Stimulated activated CD4-positive, alpha-beta T cell treated with anti-CD3 and anti-CD28 coated beads, Interleukin-15, amount 100 ng/mL, for 48 hours (primary cell): ENCODE data around the gene PPA1.
"Not testable (repeated sequence)": the region's sequence is repeated elsewhere in the genome, so short reads cannot be mapped to it uniquely, and the experiment has no call there.

ENCODE experiments used
- DNase-seq, 2 donors: peaks; one replicate each; pipeline ENCODE4 v3.0.0-alpha.2; 2020; ENCODE audit warnings: low read depth in 2 of 2

PPA1 gene

DNA sequence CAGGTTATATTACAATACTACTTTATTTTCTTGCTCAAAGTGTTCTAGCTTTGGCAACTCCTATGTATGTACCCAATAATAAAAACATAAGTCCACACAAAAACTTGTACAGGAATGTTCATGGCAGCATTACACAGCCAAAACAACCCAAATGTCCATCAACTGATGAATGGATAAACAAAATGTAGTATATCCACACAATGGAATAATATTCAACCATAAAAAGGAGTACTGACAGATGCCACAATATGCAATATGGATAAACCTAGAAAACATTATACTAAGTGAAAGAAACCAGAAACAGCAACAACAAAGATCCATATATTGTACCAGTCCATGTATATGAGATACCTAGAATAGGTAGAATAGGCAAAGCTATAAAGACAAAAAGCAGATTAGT lies 21.0 kb downstream of the PPA1 start:
- DNase-seq = no peak

DNA sequence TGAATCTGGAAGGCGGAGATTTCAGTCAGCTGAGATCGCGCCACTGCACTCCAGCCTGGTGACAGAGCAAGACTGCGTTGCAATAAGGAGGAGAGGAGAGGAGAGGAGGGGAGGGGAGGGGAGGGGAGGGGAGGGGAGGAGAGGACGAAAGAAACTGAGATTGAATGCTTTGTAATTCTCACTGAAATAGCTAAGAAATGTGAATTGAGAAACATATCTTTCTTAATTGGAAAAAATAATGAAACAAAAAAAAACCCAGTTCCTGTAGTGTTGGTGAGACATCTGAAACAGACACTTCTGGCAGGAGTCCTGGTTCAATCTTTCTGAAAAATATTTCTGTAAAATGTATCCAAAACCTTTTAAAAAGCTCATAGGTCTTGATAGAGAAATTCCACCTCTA lies 26.5 kb downstream of the PPA1 start:
- DNase-seq = no peak

DNA sequence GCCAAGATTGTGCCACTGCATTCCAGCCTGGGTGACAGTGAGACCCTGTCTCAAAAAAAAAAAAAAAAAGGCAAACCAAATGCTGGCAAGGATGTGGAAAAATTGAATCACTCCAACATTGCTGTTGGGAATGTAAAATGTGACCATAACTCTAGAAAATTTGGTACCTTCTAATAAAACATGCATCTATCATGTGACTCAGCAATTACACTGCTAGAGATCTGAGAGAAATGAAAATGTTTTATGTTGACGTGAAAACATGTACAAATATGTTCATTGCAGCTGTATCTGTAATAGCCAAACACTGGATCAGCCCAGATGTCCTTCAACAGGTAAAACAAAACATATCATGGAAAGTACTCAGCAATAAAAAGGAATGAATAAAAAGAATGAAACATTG lies 32.1 kb downstream of the PPA1 start:
- no peak for DNase-seq

DNA sequence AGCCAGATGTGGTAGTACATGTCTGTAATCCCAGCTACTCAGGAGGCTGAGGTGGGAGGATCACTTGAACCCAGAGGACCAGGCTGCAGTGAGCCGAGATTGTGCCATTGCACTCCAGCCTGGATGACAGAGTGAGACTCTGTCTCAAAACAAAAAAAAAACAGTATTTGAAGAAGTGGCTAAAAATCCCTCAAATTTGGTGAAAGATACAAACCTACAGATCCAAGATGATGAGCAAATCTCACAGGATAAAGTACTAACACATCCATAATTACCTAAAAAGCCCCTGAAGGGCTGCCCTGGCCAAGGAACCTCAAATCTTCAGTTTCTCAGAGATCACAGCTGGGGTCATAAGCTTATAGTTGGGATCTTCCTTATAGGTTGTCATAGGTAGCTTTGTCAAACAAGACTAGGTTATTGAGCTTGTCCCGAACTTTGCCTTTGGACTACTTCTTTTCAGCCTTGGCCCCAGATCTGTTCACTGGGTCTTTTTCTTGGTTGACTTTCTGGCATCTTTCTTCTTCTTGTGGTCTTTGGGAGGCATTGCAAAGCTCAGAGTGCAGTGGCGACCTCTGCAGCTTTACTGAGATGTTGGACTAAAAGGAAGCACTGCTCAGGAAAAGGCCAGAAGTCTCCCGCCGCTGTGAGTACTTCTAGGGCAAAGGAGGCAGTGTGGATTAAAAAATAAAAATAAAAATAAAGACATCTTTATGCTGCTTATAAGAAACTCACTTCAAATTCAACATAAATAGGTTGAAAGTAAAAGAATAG lies 34.3 kb downstream of the PPA1 start:
- DNase-seq = no peak

DNA sequence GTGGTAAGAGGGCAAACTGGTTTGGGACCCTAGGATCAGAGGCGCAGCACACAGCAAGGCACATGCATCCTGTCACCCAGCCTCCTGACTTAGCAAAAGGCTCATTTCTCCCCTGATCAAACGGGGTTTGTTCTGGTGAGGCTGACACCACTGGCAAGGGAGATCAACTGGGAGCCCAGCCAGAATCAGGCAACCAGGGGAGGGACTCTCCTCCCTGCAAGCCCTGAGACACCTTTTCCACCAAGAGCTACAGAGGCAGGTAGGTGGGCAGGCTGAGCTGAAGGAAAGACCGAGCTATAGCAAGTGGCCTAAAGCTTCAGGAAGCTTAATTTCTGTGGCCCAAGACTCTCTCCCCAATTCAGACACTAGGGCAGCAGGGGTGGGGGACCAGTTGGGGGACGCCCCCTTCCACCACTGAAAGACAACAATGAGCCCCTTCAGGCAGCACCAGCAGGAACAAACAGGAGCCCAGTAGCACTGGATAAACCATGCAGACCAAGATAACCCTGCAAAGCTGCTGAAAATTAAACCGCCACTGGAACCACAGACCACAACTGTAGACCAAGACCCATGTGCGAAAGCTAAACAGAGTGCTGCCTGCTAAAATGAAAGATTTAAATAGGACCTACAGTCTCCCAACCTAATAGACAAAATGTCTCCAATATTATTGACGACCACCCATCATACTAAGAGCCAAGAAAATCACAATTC lies 35.8 kb downstream of the PPA1 start:
- DNase-seq = no peak

DNA sequence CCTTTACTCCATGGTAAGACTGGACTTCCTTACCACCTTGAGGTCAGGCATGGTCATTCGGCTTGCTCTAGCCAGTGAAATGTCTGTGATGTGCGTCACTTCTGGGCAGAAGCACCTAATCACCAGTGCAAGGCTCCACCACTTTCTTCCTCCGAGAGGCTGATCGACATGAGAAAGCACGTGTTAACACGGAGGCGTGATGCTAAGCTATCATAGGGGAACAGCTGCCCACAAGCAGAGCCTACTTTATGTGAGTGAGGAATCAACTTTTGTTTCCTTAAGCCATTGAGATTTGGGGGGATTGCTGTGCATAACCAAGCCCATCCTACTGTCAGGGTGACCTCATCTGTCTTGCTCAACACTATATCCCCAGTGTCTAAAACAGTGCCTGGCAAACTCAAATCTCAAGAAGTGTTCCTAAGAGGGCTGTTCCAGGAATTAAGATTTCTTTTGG lies 39.8 kb downstream of the PPA1 start:
- no peak for DNase-seq

DNA sequence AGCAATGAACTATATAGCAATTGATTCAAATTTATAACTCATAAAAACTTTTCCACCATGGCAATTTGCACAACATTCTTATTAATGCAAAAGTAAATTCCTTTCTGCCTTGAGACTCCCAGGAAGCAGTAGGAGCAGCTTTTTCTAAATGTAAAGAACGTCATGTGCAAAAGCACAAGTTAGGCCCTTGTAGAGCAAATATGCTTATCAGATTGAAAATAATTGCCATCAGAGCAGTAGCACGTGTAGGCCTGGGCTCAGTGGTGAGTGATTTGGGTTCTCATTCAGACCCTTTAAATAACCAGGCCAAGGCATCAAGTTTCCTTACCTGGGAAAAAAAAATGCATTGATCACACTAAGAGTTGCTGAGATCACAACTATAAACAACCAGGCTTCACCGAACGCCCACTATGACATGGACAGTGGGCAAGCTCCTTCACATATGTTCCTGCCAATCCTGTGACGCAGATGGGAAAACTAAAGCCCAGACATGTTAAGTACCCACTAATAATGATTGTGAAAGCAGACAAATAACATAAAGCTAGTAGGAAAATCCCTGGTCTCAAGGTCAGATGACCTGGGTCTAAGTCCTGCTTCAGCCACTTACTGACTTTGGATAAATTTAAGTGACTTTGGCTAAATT lies 40.8 kb downstream of the PPA1 start:
- no peak for DNase-seq

DNA sequence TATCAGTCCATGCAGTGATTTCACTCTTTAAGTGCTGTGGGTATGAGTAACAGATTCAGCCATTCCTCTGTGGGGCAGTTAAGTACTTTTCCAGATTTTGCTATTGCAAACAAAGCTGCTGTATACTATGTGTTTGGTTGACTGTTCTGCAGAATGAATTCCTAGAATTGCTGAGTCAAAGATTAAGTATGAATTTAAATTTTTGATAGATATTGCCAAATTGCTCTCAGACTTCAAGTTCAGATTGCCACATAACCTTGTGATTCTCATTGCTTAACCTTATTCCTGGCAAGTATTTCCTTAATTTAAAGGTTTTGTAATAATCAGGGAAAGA lies 41.3 kb downstream of the PPA1 start:
- DNase-seq = no peak

DNA sequence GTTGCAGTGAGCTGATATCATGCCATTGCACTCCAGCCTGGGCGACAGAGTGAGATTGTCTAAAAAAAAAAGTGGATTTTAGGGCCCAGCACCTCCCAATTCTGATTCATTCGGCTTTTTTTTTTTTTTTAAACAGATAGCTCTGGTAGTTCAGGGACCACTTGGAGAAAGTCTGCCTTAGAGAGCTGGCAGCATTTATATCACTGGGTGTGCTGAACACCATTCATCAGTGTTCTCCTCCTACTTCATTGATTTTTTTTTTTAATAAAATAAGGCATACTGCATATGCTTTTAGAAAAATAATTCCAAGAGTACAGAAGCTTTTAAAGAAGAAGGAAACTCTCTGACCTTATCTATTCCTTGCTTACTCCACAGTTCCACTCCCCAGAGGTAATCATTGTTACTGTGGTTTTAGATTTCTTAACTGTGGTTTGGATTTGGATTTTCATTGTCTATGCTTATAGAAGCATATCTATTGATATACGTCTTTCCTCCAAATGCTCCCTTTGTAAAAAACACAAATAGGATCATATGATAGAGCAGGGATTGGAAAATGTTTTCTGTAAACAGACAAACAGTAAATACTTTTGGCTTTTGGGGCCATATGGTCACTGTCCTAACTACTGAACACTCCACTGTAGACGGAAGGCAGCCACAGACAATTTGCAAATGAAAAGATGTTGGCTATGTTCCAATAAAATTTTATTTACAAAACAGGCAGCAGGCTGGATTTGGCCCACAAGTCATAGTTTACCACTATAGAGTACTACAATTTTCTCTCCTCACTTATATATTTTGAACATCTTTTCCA lies 41.9 kb downstream of the PPA1 start:
- no peak for DNase-seq

DNA sequence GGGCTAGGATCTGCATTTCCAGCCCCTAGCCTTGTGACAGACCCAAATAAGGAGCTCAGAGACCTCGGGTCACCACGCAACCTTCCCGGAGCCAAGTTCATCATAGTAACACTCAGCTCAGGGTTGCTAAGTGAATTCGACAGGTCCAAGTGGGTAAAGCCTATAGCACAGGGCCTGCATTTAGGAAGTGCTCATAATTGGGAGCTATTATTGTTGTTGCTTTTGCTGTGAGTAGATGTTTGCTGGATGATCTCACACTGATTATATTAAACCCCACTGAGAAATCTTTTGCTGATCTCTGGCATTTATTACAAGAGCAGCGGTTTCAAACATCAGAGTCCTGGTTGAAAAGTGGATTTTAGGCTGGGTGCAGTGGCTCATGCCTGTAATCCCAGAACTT lies 42.6 kb downstream of the PPA1 start:
- no peak for DNase-seq

DNA sequence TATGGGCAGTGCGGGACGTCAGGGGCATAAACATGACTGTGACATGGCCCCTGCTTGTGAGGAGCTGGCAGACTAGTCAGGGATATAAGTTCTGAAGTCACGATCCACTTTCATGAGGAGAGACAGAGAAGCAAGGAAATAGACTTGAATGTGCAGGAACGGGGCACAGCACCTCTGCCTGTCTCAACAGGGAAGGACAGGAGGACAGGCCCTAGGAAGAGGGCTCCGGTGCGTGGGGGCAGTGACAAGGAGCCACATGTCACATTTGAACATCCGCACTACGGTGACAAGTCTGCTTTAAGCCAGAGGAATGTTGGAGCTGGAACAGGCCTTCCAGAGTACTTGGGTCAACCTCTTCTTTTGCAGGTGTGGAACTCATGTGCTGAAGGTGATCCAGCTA lies 43.1 kb downstream of the PPA1 start:
- no peak for DNase-seq

DNA sequence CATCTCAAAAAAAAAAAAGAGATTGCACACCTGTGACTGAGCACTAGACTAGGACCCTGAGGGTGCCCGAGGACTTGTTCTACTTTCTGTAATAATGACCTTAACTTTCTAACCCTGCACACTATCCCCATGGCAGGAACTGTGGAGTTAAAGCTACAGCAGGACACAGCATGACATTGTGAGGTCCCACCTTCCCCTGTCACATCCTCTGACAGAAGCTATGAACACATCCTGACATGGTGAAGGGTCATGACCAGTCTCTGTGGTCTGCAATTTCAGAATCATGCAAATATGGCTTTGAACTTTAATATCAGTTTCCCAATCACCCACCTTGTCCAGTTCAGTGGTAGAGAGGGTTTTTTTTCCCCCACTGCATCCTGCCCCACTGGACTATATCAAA lies 44.5 kb downstream of the PPA1 start:
- no peak for DNase-seq

DNA sequence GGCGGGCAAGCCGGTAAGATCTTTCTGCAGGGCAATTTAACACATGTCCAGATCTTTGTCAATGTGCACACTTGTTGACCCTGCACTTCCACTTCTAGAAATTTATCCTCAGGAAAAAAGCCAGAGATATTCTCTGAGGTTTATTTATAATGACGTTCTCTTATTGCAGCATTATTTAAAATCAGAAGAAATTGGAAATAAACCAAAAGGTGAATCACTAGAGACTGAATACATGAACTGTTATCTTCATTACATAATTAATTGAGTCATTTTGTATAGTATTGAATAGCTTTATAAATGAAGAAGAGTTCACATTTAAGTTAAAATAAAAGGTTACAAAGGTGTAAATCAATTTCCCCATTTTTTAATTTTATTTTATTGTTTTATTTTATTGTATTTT lies 46.7 kb downstream of the PPA1 start:
- DNase-seq = no peak

DNA sequence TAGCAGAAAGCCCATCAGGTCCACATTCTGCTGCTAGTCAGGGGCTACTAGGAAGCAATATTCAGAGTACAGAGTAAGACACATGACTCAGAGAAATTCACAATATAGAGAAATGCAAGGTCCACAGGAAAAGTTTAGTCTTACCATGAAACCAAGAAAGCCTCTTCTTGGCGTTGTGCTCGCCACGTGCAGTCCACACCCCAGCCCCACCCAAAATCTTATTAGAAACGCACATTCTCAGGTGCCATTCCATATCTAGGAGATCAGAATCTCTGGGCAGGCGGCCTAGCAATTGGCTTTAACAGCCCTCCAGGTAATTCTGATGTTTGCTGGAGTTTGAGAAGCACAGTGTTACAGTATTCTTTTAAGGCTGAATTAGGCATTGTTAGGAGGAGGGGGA lies 47.1 kb downstream of the PPA1 start:
- no peak for DNase-seq

DNA sequence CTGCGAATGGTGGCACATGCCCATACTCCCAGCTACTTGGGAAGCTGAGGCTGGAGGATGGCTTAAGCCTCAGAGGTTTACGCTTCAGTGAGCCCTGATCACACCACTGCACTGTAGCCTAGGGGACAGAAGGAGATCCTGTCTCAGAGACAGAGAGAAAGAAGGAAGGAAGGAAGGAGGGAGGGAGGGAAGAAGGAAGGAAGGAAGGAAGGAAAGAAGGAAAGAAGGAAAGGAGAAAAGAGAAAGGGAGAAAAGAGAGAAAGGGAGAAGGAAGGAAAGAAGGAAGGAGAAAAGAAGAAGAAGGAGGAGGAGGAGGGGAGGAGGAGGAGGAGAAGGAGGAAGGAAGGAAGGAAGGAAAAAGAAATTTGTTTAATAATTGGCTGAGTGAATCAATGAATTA lies 49.9 kb downstream of the PPA1 start:
- no peak for DNase-seq

DNA sequence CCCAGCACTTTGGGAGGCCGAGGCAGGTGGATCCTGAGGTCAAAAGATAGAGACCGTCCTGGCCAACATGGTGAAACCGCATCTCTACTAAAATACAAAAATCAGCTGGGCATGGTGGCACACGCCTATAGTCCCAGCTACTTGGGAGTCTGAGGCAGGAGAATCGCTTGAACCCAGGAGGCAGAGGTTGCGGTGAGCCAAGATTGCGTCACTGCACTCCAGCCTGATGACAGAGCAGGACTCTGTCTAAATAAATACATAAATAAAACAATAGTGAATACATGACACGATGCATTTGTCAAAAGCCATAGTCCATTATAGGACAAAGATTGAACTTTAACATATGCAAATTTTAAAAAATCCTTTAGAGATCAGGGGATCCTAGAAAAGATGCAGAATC lies 54.0 kb downstream of the PPA1 start:
- not testable (repeated sequence) for DNase-seq

DNA sequence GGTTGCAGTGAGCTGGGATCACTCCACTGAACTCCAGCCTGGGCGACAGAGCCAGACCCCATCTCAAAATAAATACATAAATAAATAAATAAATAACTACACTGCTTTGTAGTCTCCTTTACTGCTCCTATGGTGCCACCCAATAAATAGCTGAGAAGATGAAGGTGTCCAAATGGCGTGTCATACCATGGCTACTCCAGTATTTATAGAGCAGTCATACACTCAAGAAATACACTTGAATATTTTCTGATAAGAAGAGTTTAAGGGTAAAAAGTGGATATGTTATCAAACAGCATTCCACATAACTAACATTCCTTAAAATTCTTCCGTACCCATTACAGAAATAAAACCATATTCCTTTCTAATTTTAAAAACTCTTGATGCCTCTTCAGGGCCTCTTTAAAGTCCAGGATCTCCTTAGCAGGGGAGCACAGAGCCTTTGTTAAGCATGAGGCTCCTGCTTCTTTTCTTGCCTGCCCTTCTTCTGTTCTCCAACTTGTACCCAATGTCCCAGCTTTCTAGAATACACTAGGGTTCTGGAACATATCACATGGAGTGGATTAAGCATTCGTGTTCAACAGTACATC lies 55.0 kb downstream of the PPA1 start:
- no peak for DNase-seq

DNA sequence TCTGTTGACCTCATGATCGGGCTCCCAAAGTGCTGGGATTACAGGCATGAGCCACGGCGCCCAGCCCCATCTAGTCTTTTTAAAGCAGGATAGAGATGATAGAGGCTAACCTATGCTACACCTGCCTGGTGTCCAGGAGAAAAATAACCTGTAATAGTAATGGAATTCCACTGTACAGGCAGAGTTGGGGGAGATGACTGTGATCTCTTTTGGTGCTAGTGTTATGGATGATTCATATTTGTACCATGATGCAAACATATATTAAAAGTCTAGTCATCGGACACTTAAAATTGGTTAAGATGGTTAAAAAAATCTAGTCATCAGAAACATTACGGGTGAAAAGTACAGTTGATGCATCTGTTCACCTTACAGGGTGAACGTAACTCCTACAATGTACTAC lies 56.8 kb downstream of the PPA1 start:
- DNase-seq = no peak

DNA sequence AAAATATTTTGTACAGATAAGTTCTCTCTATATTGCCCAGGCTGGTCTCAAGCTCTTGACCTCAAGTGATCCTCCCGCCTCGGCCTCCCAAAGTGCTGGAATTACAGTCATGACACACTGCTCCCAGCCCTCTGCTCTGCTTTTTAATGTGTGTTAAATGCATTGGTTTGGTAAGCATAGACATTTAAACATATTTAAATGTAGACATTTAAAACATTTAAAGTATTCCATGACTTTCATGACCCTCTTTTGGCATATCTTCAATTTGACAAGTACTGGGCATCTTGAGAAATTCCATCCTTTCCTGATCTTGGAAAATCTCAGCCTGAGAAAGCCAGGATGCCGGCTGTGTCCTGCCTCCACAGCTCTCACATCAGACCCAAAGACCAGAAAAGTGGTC lies 57.7 kb downstream of the PPA1 start:
- no peak for DNase-seq

DNA sequence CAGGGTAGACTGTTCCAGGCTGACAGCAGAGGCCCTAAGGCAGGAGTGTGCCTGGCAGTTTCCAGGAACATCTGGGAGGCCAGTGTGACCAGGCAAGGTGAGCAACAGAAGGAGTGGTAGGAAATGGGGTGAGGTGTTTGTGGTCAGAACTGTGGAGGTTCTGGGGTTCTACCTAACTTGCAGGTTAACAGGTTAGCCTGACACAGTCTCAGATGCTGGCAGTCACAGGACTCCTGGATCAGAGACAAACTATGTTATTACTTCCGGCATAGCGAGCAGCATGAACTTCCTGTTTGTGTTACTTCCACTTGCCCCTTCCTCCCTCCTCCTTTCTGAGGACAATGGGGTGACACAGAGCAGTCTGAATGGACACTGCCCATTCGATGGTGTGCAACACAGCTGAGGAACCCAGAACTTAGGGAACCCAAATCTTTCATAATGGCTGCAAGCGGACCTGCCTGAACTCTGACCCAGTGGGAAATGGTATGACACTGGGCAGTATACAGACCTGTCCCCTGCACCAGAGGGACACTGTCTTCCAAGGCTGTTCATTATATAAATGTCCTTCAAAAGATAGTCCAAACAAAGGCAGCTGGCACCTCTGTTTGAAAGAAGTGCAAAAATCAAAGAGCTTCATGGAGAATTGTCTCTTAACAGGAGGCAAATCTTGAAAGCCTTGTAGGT lies 59.0 kb downstream of the PPA1 start:
- no peak for DNase-seq

DNA sequence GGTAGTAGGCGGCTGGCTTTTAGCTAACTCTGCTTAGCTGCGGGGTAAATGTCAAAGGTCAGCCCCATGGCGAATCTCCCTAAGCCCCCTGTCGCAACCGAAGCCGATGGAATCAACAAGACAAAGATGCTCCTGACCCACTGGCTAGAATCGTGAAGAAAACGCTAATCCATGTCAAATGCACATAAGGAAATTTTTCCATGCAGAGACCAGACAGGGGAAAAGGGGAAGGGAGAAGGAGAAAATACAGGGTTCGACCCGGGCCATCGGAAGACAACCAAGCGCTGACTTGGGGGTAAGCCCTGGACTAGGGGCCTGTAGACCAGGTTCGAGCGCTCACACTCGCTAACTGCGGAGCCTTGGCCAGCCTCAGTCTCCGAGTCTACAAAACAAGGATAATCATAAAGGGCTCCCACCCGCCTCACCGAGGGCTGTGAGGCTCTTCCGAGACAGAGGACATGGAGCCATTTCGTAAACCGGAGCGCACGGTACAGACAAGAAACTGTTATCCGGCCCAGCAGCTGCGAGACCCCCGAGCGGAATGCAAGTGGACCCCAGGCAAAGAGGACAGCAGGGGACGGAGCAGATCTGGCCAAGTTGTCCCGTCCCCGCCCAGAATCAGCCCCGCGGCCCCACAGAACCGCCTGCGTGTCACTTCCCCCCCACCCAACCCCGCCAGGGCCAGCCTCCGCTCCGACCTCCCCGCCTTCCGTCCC lies 63.4 kb downstream of the PPA1 start:
- DNase-seq = no peak
